Stimulated activated CD4-positive, alpha-beta T cell treated with anti-CD3 and anti-CD28 coated beads, Interleukin-1b, Interleukin-23, amount 100 ng/mL, for 48 hours (primary cell): Measurements from ENCODE around the gene ECD.
"Not testable (repeated sequence)": the region's sequence is repeated elsewhere in the genome, so short reads cannot be mapped to it uniquely, and the experiment has no call there.

Experiments used
- DNase-seq: peaks from one replicate; pipeline ENCODE4 v3.0.0-alpha.2; 2020

Gene ECD

GRCh38 chr10:73159038-73159648, 8.7 kb downstream of the ECD start:
- peak; percentile 41 for DNase-seq

GRCh38 chr10:73156054-73156453, 11.8 kb downstream of the ECD start:
- no peak for DNase-seq

- no peak for DNase-seq
These were observed 15.8 kb downstream of the ECD start for GRCh38 chr10:73152009-73152408.

GRCh38 chr10:73150633-73151413, 17.0 kb downstream of the ECD start:
- not testable (repeated sequence) for DNase-seq

GRCh38 chr10:73141603-73142002, 26.2 kb downstream of the ECD start:
- DNase-seq: no peak

- no peak for DNase-seq
These were observed 28.6 kb downstream of the ECD start for GRCh38 chr10:73139251-73139650.

GRCh38 chr10:73136627-73137026, 31.2 kb downstream of the ECD start:
- DNase-seq: no peak

- DNase-seq: no peak
These were observed 33.1 kb downstream of the ECD start for GRCh38 chr10:73134727-73135126.

- DNase-seq: no peak
These were observed 35.7 kb downstream of the ECD start for GRCh38 chr10:73131913-73132686.

GRCh38 chr10:73131301-73131700, 36.5 kb downstream of the ECD start:
- DNase-seq: no peak

- no peak for DNase-seq
These were observed 41.5 kb downstream of the ECD start for GRCh38 chr10:73126343-73126742.

GRCh38 chr10:73119952-73120351, 47.9 kb downstream of the ECD start:
- no peak for DNase-seq

GRCh38 chr10:73119457-73119856, 48.4 kb downstream of the ECD start:
- DNase-seq: no peak

GRCh38 chr10:73117976-73118743, 49.6 kb downstream of the ECD start:
- DNase-seq: no peak

GRCh38 chr10:73116017-73116416, 51.8 kb downstream of the ECD start:
- no peak for DNase-seq

GRCh38 chr10:73113551-73113950, 54.3 kb downstream of the ECD start:
- no peak for DNase-seq

GRCh38 chr10:73112032-73112431, 55.8 kb downstream of the ECD start:
- not testable (repeated sequence) for DNase-seq

- DNase-seq: peak; percentile 27
These were observed 57.4 kb downstream of the ECD start, which contains the start of gene NUDT13 for GRCh38 chr10:73110345-73110849. Gene NUDT13, plus strand, starts transcription at chr10:73110455. Its CDS starts 3,911 bp downstream, at chr10:73114366.

- not testable (repeated sequence) for DNase-seq
These were observed 58.6 kb downstream of the ECD start for GRCh38 chr10:73109248-73109652.

GRCh38 chr10:73106301-73106700, 61.5 kb downstream of the ECD start:
- no peak for DNase-seq

- DNase-seq: no peak
These were observed 68.7 kb downstream of the ECD start for GRCh38 chr10:73099141-73099540.

GRCh38 chr10:73097305-73097670, 70.5 kb downstream of the ECD start:
- DNase-seq: no peak
